ENCODE data around the gene RASD2.

- TF ChIP-seq, protein P1, sequence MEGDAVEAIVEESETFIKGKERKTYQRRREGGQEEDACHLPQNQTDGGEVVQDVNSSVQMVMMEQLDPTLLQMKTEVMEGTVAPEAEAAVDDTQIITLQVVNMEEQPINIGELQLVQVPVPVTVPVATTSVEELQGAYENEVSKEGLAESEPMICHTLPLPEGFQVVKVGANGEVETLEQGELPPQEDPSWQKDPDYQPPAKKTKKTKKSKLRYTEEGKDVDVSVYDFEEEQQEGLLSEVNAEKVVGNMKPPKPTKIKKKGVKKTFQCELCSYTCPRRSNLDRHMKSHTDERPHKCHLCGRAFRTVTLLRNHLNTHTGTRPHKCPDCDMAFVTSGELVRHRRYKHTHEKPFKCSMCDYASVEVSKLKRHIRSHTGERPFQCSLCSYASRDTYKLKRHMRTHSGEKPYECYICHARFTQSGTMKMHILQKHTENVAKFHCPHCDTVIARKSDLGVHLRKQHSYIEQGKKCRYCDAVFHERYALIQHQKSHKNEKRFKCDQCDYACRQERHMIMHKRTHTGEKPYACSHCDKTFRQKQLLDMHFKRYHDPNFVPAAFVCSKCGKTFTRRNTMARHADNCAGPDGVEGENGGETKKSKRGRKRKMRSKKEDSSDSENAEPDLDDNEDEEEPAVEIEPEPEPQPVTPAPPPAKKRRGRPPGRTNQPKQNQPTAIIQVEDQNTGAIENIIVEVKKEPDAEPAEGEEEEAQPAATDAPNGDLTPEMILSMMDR (conservative IDR thresholded peaks at IDR 0.05 in 1 of 2, IDR thresholded peaks at IDR 0.05 in 1 of 2; ENCODE audit: low read depth in 1 of 2, low read length in 2 of 2), result no peak
- no peak for TF ChIP-seq EZH2 (IDR thresholded peaks at IDR 0.05; ENCODE audit: low read length, missing control alignments)
Measured at GRCh38 chr22:35554297-35554845, 13.7 kb downstream of the RASD2 start.

Measured in fibroblast of lung (primary cell).